HG02798 (cell line): ENCODE measurements around the gene ABHD12B.

Experiments
- ATAC-seq: cut with Tn5 transposase; IDR thresholded peaks from one replicate; pipeline ENCODE4 v1.9.1; 2021; ENCODE audit warnings: mild to moderate bottlenecking; ENCODE audit not compliant: unreplicated experiment, poor library complexity

ABHD12B gene, protein sequence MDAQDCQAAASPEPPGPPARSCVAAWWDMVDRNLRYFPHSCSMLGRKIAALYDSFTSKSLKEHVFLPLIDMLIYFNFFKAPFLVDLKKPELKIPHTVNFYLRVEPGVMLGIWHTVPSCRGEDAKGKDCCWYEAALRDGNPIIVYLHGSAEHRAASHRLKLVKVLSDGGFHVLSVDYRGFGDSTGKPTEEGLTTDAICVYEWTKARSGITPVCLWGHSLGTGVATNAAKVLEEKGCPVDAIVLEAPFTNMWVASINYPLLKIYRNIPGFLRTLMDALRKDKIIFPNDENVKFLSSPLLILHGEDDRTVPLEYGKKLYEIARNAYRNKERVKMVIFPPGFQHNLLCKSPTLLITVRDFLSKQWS

DNA sequence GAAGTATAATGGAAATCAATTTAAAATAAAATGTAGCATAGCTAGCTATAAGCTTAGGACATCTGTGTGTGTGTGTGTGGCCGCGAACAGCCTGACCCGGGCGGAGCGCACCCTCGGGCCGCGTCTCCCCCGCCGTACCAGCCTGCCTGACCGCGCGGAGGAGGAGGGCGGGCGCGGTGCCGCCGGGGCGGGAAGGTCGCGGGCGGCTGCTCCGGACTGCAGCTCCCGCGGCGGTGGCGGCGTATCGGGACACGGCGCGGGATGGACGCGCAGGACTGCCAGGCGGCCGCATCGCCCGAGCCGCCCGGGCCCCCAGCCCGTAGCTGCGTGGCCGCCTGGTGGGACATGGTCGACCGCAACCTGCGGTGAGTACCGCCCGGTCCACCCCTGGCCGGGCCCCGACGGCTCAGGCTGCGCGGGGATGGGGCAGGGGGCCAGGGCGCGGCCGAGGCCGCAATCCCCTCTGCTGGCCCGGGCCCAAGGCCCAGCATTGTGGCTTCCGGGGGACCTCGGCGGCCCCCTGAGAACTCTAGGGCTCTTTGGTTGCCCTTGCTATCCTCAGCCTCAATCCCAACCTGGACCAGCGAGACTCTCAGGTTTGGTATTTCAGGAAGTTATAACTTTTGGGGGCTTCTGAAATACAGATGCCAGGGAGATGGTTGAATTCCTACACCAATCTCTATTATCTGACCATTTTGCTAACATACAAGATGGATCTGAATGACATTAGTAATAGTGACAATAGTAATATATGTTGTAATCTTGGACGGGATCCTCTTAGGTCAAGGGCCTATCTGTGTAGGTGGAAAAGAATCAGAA is at the start of gene ABHD12B:
Gene ABHD12B, plus strand, starts transcription at position 140 of the 819 bp plus-strand sequence. Its CDS starts 122 bp downstream, at position 262.
- no peak for ATAC-seq

DNA sequence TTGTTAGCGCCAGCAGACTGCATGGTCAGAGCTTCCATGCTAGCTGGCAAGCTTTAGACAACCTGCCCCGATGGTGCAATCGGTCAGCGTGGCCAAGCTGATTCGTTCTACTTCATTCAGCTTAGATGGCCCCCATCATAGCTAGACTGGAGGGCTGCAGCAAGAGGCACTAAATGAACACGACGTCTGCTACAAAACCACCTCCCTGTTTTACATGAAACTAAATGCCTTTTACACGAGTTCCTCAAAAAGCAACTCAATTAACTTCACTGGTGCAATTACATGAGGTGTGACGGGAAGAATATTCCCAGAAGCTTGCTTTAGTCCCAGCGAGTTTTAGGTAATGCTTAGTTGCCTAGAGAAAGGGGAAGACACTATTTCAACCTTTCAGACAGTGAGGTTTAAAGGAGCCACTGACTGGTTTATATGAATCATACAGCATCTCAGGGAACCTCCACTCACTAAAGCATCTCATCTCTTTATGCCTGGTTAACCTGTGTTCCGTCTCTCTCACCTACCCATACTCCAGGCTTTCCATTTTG is 49.3 kb upstream of the ABHD12B start:
- no peak for ATAC-seq

DNA sequence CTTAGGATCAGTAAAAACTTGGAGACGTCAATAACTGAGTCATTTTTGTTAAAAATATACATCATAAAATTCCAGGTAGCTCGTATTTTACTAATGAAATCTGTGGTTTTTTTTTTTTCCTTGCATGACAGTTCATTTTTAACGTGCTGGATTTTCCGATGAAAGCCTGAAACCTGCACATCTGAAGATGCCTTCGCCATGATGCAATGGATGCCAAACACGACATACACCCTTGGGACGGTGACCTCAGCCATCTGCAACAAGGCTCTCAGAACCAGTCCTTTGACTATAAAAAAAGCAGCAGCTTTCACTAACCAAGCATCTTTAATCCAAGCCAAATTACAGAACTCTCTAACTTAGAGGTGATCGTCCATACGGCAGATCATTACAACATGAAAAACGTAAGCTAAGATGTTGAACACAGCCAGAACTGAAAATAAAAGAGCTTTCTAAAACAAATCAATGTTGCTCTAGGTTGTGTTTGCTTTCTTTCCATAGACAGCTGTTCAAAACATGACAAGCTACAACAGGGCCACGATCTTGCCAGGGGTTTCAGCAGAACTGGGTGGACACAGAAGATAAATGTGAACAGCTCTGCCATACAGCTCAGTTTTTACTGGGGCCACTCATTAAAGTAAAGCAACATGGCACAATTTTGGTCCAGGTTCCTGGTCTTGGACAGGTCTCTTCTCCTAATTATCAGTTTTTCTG is 48.6 kb upstream of the ABHD12B start:
- ATAC-seq = peak; percentile 24

DNA sequence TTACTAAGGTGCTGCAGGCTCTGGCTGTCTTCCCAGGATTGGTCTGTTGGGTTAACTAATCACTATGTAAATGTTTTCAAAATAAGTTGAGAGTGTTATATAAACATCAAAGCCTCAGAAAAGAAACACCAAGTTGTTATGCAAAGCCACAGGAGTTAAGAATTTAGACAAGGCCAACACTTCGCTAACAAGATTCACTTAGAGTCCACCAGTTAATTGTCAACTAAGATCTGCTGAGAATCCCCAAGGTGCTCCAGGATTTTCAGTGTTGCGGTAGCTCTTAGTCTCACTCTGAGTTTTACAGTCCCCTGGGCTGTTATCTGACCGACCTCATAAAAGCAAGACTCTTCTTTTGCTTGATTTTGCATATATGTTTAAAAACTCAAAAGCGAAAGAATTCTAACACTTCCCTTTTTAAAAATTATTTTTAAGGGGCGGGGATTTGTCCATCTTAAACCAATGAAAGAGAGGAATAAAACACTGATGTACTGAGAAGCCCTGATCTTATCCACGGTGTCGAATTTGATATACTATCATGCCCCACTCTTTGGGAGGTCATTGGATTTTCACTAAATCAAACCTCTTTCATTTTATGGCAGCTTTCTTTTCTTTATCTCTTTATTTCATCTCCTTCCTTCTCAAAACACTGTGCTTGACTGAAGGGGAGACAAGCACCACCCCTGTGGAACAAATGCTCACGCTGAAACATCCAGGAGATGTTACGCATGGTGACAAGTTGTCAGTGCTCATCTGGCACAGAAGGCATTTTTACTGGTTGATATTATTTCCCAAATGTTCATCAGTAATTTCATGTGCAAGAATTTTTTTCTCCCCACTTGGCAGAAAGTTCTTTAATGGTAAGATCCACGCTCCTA is 47.9 kb upstream of the ABHD12B start:
- peak; percentile 74 for ATAC-seq

DNA sequence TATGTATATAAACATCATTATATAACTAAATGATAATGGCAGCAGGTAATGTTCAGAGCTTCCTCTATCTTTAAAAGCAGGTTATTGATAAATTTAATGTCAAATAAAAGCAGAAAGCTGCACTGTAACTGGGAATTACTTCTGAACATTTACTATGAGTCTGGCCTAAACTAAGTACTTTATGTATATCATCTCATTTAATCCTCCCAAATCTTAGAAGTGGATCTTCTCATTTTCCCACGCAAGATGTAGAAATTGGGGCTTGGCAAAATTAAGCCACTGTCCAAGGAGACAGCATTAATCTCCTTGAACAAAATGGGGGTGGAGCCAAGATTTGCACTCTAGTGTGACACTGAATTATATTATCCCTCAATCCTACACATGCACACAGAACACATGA is 46.5 kb upstream of the ABHD12B start:
- ATAC-seq = no peak

DNA sequence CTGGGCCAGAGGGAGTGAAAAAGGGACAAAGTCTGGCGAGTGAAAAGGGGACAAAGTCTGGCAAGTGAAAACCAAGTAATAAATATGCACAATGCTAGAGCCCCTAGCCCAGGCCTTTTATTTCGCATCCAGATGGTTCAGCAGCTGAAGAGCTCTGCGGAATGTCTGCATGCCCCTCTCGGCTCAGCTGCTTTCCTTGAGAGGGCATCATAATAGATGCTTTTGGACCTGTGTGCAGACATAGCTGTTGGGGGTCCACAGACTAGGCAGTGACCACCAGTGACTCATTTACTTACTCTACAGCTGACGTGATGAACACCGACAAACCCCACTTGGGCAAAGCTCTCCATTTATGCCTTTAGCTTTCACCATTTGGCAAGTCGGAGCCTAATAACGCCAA is 45.2 kb upstream of the ABHD12B start:
- ATAC-seq = no peak

DNA sequence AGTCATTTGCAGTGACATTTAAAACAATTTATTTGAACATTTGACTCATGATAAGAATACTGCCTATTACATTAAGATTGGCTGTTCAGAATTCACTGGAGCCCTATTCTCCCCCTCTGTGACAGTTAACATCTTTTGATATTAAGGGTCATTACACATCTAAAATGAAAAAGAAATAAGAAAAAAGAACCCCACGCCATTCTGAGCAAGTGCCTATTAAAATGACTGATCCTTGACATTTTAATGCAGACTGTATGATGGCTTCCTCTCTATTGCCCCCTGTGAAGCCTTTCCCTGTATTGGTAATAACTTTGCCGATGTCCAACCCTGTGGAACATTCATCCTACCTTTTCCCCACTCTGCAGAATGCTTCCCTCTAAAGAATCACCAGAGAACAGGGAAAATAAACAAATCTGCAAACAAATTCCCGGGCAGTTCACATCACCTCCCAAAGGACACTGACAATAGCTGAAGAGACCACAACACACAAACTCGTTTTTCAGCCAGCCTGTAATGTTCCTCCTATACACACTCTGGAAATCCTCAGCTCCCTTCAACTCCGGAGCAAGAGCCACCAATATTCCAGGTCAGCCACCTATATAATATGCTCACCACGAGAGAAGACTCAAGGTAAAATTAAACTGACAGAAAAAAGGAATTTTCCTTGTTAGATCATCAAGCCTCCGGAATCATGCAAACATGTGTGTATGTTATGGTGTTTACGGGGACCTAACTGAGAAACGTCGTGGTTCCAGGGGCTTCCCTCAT is 42.9 kb upstream of the ABHD12B start:
- no peak for ATAC-seq

- no peak for ATAC-seq
Measured at GRCh38 chr14:50829489-50830043, 42.3 kb upstream of the ABHD12B start.

- ATAC-seq = peak; percentile 47
Measured at GRCh38 chr14:50830044-50830931, 41.6 kb upstream of the ABHD12B start.

DNA sequence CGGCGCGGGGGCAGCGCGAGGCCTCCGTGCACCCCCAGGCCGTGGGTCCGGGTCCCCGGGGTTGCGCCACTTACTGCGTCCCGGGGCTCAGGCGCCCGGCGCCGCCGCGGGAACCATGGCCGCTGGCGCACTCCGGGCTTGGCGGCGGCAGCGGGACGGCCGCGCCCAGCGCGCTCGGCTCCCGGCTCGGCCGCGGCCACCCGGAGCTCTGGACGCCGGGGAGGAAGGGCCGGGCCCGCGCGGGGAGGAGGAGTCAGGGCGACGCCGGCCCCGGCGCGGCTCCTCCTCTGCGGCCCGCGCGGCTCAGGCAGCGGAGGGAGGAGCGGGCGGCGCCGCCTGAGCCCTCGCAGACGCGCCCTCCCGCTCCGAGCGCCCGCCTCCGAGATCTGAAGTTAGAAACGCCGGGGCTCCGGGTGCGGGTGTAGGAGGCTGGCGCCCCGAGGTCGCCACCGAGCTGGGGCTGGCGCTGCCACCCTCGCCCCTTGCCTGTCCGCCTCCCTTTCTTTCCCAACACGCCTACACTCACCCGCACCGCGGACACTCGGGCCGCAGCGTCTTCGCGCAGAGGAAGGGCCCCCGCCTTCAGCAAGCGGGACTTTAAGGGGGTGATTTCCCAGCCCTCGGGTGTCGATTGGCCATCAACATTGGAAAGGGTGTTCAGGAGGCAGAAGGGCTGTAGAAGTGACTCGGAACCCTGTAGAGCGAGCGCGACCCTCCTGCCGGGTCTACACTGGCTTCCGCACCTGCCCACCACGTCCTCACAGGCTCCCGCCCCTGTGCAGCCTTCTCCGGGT is 40.7 kb upstream of the ABHD12B start, which contains the start of gene NIN:
Gene NIN, minus strand, starts transcription at position 231 of the 794 bp plus-strand sequence. CDS start 9,106 bp downstream, outside the sequence.
- ATAC-seq = peak; percentile 85

- no peak for ATAC-seq
Measured at GRCh38 chr14:50831726-50832168, 40.1 kb upstream of the ABHD12B start.

DNA sequence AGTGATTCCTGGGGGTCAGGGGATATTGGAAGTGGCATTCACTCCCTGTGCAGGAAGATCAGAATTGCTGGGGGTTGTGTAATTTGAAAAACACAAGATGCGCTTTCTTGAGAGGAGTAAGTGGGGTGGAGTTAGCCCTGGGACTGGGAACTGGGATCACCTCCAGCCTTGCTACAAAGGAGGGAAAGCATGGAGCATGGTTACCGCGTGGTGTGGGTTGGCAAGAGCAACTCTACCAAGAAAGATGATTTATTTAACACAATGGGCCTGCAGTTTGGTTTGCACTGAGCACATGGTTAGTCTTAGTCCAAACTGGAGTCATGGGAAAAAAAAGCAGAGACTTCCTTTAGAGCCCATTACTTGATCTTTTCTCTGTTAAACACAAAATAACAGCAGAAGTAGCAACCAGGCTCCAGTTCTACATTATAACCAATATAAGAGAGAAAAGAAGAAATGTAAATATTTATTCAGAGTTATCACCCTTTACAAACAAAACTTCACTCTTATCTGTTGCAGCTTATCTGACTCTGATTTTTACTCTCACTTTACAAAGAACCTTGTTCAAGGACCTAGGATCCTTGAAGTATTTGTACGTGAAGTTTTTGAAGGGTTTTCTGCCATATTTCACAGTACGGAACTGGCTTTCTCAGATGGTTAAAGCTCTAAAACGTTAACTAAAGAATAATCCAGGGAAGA is 38.8 kb upstream of the ABHD12B start:
- no peak for ATAC-seq

DNA sequence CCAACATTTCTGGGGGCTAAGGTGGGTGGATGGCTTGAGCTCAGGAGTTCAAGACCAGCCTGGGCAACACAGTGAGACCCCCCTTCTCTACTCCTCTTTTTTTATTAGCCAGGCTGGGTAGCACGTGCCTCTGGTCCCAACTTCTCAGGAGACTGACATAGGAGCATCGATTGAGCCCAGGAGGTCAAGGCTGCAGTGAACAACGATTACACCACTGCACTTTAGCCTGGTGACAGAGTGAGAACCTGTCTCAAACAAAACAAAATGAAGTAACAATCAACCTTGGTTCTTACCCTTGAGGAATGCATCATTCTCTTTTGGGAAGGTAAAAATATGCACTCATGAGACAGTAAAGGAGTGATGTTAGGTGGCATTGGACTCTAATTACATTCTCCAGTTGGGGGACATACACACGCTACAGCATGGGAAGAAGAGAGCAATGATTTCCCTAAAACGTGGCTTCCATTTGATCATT is 37.0 kb upstream of the ABHD12B start:
- ATAC-seq = no peak

- ATAC-seq = no peak
Measured at GRCh38 chr14:50835280-50835679, 36.6 kb upstream of the ABHD12B start.

GRCh38 chr14:50836515-50836914 is 35.3 kb upstream of the ABHD12B start:
- ATAC-seq = no peak

- ATAC-seq = no peak
Measured at GRCh38 chr14:50837271-50837670, 34.6 kb upstream of the ABHD12B start.
